Kidney (tissue), 14 donors: ENCODE results near the gene USP5. TPM values are rescaled to one million over a fixed set of nuclear protein-coding genes. Genes with fewer than 3 reads are reported as not detected.
A peak's percentile ranks its signal among the peaks of the same experiment; 100 is the strongest.

Source experiments
- DNase-seq, 5 donors: peaks; one replicate each; pipeline ENCODE4 v3.0.0-alpha.2; 2013 to 2020
- FAIRE-seq: peaks from 2 replicates; lab custom pipeline; 2012; peaks lifted over from hg19 to GRCh38; lab: Jason Lieb, UNC
- H3K27ac ChIP-seq, 2 donors: one replicate each; pipeline ENCODE4 v1.7.0; 2013; ENCODE audit warnings: low read depth in 2 of 2, low read length in 2 of 2, inconsistent platforms in 1 of 2
- H3K27me3 ChIP-seq: one replicate; pipeline ENCODE4 v1.7.1; 2013; ENCODE audit warnings: low read length, inconsistent platforms; ENCODE audit not compliant: control insufficient read depth, insufficient read depth
- H3K36me3 ChIP-seq, 3 donors: one replicate each; pipeline versions ENCODE4 v1.7.0 to v1.7.1; 2013; ENCODE audit warnings: low read length in 3 of 3, control low read depth in 1 of 3, inconsistent platforms in 1 of 3; ENCODE audit not compliant: insufficient read depth in 3 of 3, control insufficient read depth in 2 of 3
- H3K4me1 ChIP-seq, 3 donors: one replicate each; pipeline versions ENCODE4 v1.7.0 to v1.7.1; 2013; ENCODE audit warnings: low read length in 3 of 3, inconsistent platforms in 1 of 3, low read depth in 1 of 3; ENCODE audit not compliant: control insufficient read depth in 2 of 3, insufficient read depth in 2 of 3
- H3K4me3 ChIP-seq, 3 donors: one replicate each; pipeline versions ENCODE4 v1.7.0 to v1.8.1; 2013; ENCODE audit warnings: low read length in 3 of 3, control low read depth in 1 of 3, inconsistent platforms in 1 of 3
- H3K9ac ChIP-seq, 3 donors: one replicate each; pipeline versions ENCODE4 v1.7.0 to v1.7.1; 2013; ENCODE audit warnings: low read length in 3 of 3, control low read depth in 1 of 3, inconsistent platforms in 1 of 3
- H3K9me3 ChIP-seq, 3 donors: one replicate each; pipeline versions ENCODE4 v1.7.0 to v1.7.1; 2013; ENCODE audit warnings: low read length in 3 of 3, control low read depth in 1 of 3, inconsistent platforms in 1 of 3; ENCODE audit not compliant: control insufficient read depth in 2 of 3, insufficient read depth in 1 of 3
- intact Hi-C: fragments of 100-400 bp; cut with DNase I; formaldehyde crosslinking; loops from one replicate; pipeline ENCODE4 v1.11.1; 2022
- polyA plus RNA-seq: library from polyadenylated mRNA; stranded (reverse); fragments of 350-450 nt; fragmentation: Illumina TruSeq; extraction: RNeasy Lipid Tissue Mini Kit (QIAGEN cat#74804); gene quantifications from one replicate; pipeline ENCODE4 v1.2.3, GENCODE V29; 2014; ENCODE audit warnings: low read depth, low replicate concordance; ENCODE audit not compliant: insufficient read depth
- total RNA-seq: library from RNA; stranded (reverse); fragmentation: NEBNext Ultra II Directional; extraction: Animal tissue kit (Norgen Biotek cat#: 25700); gene quantifications from one replicate; pipeline ENCODE4 v1.2.1, GENCODE V29; 2021
- TF ChIP-seq, protein P1 (sequence below): IDR thresholded peaks from 3 replicates; pipeline ENCODE4 v1.5.1; 2012; ENCODE audit warnings: mild to moderate bottlenecking, moderate library complexity, borderline replicate concordance; ENCODE audit not compliant: insufficient read depth; ENCODE audit errors: extremely low read depth
- donor health status: control.
- donor health status: control.
- donor health status: control.
- donor health status: control.
- donor health status: control.
- donor health status: DM: yes; HTN: yes; CAD: no.
- donor health status: Normal renal cell carcinoma (clear cell type).

Gene USP5
- total and polyA plus RNA-seq, 2 donors from 2014 or later: 52.3 to 75.5 TPM

DNA sequence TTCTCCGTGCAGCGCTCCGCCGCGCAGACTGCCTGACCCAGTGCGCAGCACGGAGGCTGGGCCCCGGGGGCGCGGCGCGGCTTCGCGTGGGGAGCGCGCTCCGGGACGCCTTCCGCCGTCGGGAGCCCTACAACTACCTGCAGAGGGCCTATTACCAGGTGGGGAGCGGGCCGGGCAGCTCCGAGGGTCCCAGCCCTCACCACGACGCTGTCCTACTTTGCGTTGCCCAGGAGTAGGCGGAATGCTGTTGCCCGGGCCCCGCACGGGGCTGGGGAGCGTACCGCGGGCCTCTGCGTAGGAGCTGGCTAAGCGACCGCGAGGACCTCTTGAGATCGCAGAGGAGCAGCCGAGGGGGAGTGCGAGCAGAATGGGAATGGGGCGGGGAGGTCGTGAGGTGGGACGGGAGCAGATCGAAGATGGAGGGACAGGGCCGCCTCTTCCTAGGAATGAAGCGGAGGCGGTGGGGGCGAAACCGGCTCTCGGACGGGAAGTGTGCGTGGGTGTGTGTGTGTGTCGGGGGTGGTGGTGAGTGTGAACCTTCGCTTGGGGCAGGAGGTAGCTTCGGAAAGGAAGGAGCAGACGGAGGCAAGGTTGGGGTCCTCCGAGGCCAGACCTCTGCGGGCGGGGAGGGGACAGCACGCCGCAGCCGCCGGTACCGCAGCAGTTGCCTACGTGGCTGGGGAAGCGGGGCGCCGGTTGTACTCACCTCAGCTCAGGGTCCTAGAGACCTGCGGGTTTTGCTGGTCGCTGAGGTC lies 23.0 kb upstream of the USP5 start:
- Histone ChIP-seq H3K4me3 (peak overlapping the region; percentile 47 to 81 (median 79)), H3K9me3 (no peaks in the 10 kb centered on the region), H3K9ac (peak overlapping the region; percentile 59 to 80 (median 68)), H3K27me3 (no peaks in the 10 kb centered on the region), H3K4me1 (peaks cover 0 to 17% (median 0%) of the 10 kb centered on the region in 3 donors), H3K27ac (peak overlapping the region; percentile 20 to 67), H3K36me3 (no peaks in the 10 kb centered on the region)
- FAIRE-seq: no peak
- TF ChIP-seq, protein P1, sequence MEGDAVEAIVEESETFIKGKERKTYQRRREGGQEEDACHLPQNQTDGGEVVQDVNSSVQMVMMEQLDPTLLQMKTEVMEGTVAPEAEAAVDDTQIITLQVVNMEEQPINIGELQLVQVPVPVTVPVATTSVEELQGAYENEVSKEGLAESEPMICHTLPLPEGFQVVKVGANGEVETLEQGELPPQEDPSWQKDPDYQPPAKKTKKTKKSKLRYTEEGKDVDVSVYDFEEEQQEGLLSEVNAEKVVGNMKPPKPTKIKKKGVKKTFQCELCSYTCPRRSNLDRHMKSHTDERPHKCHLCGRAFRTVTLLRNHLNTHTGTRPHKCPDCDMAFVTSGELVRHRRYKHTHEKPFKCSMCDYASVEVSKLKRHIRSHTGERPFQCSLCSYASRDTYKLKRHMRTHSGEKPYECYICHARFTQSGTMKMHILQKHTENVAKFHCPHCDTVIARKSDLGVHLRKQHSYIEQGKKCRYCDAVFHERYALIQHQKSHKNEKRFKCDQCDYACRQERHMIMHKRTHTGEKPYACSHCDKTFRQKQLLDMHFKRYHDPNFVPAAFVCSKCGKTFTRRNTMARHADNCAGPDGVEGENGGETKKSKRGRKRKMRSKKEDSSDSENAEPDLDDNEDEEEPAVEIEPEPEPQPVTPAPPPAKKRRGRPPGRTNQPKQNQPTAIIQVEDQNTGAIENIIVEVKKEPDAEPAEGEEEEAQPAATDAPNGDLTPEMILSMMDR: no peak
- intact Hi-C loops: loop anchor here (10.0 kb wide), 1 partner anchor 74 kb away; the partner anchor contains the start of gene MLF2
- peak; percentile 76 to 84 (median 84) for DNase-seq

DNA sequence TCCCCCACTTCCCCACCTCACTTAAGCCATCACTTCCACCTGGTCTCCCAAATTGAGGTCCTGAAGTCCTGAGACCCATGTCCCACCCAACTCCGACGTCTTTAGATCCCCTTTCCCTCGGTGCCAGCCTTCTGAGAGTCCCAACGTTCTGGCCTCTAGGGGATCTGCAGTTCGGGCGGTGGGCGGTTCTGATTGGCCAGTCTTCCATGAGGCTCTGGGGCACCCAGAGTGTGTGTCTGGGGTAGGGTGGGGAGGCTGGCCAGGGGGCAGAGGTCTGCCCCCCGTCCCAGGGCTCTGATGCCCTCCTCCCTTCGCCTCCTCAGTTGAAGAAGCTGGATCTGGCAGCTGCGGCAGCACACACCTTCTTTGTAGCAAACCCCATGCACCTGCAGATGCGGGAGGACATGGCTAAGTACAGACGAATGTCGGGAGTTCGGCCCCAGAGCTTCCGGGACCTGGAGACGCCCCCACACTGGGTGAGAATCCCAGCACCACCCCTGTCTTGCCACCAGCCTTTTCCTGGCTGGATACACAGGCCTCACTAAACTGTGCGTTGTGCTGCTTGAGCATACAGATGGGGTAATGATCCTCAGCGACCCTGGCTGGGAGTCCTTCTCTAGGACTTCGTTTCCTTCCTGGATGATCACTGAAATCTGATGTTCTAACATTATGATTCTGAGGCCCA lies 22.3 kb upstream of the USP5 start:
- Histone ChIP-seq H3K9ac (peak overlapping the region; percentile 49 to 80 (median 68)), H3K4me1 (peaks cover 0 to 17% (median 0%) of the 10 kb centered on the region in 3 donors), H3K4me3 (peak overlapping the region; percentile 47 to 81 (median 79)), H3K9me3 (no peaks in the 10 kb centered on the region), H3K27ac (peak overlapping the region; percentile 20 to 67), H3K27me3 (no peaks in the 10 kb centered on the region), H3K36me3 (no peaks in the 10 kb centered on the region)
- TF ChIP-seq, protein P1: no peak
- DNase-seq: peak in 2 of 5 donors; percentile 54 to 81
- no peak for FAIRE-seq
- intact Hi-C loops: loop anchor here (10.0 kb wide), 1 partner anchor 75 kb away; the partner anchor contains the start of gene MLF2

DNA sequence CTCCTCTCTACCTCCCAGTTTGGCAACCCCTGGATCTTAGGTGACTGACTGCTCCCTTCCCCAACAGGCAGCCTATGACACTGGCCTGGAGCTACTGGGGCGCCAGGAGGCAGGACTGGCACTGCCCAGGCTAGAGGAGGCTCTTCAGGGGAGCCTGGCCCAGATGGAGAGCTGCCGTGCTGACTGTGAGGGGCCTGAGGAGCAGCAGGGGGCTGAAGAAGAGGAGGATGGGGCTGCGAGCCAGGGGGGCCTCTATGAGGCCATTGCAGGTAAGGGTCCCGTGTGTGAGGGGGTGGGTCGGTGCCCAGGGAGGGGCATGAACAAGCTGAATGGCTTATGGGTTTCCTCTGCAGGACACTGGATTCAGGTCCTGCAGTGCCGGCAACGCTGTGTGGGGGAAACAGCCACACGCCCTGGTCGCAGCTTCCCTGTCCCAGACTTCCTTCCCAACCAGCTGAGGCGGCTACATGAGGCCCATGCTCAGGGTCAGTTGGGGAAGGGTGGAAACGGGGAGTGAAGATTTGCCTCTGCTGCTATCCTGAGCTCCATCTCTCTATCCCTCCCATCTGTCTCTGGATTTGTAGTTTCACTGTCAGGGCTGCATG lies 21.6 kb upstream of the USP5 start:
- H3K27ac ChIP-seq: no peak overlapping the region
- H3K36me3 ChIP-seq: no peaks in the 10 kb centered on the region
- TF ChIP-seq, protein P1: no peak
- DNase-seq: peak in 1 of 5 donors; percentile 69
- H3K9me3 ChIP-seq: no peaks in the 10 kb centered on the region
- FAIRE-seq: no peak
- peaks cover 0 to 16% (median 0%) of the 10 kb centered on the region in 3 donors for H3K4me1 ChIP-seq
- H3K4me3 ChIP-seq: no peak overlapping the region
- H3K9ac ChIP-seq: no peak overlapping the region
- no peaks in the 10 kb centered on the region for H3K27me3 ChIP-seq
- intact Hi-C loops: no loop called here
